B cell (primary cell): Measurements from ENCODE around the gene TRERF1.

Experiments used
- EZH2 ChIP-seq: IDR thresholded peaks from 2 replicates; pipeline ENCODE4 v1.6.1; 2012; ENCODE audit warnings: borderline replicate concordance, low read depth, mild to moderate bottlenecking, moderate library complexity, low read length; ENCODE audit not compliant: insufficient read depth, poor library complexity, severe bottlenecking
- TF ChIP-seq, protein P1 (sequence below): fragments of 200-600 bp; IDR thresholded peaks from one replicate; pipeline ENCODE4 v1.8.0; 2022; ENCODE audit warnings: antibody characterized with exemption, mild to moderate bottlenecking

- TF ChIP-seq, protein P1, sequence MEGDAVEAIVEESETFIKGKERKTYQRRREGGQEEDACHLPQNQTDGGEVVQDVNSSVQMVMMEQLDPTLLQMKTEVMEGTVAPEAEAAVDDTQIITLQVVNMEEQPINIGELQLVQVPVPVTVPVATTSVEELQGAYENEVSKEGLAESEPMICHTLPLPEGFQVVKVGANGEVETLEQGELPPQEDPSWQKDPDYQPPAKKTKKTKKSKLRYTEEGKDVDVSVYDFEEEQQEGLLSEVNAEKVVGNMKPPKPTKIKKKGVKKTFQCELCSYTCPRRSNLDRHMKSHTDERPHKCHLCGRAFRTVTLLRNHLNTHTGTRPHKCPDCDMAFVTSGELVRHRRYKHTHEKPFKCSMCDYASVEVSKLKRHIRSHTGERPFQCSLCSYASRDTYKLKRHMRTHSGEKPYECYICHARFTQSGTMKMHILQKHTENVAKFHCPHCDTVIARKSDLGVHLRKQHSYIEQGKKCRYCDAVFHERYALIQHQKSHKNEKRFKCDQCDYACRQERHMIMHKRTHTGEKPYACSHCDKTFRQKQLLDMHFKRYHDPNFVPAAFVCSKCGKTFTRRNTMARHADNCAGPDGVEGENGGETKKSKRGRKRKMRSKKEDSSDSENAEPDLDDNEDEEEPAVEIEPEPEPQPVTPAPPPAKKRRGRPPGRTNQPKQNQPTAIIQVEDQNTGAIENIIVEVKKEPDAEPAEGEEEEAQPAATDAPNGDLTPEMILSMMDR = no peak
- no peak for TF ChIP-seq EZH2
Measured at GRCh38 chr6:42204768-42205282, 246.9 kb downstream of the TRERF1 start.
